Tongue (tissue), 3 donors: Measurements from ENCODE around the gene ARF4. TPM values are rescaled to one million over a fixed set of nuclear protein-coding genes. Genes with fewer than 3 reads are reported as not detected.
A peak's percentile ranks its signal among the peaks of the same experiment; 100 is the strongest.

Source experiments
- DNase-seq: peaks from one replicate; pipeline ENCODE4 v3.0.0-alpha.2; 2015
- small RNA-seq: library from RNA; depleted of rRNA; stranded (forward); fragments of <200 nt; gene quantifications from one replicate; pipeline ENCODE3, GENCODE V24; 2014; ENCODE audit warnings: low replicate concordance
- total RNA-seq: library from RNA; depleted of rRNA; stranded (reverse); fragments of >200 nt; gene quantifications from one replicate; pipeline ENCODE4 v1.2.3, GENCODE V29; 2014

ARF4 gene
- total RNA-seq, 1 donor from 2014 or later = 94.7 TPM

- no peak for DNase-seq
Measured at GRCh38 chr3:57577801-57578200, 19.3 kb downstream of the ARF4 start.

- DNase-seq = no peak
Measured at GRCh38 chr3:57575966-57576626, 21.0 kb downstream of the ARF4 start.

- DNase-seq = no peak
Measured at GRCh38 chr3:57572096-57572495, 25.0 kb downstream of the ARF4 start.

GRCh38 chr3:57570878-57571277 is 26.3 kb downstream of the ARF4 start:
- no peak for DNase-seq

- DNase-seq = no peak
Measured at GRCh38 chr3:57569859-57570450, 27.2 kb downstream of the ARF4 start.

- no peak for DNase-seq
Measured at GRCh38 chr3:57559526-57559925, 37.6 kb downstream of the ARF4 start.

- DNase-seq = peak; percentile 14
Measured at GRCh38 chr3:57557085-57557537, 40.0 kb downstream of the ARF4 start.

GRCh38 chr3:57556459-57557084 is 40.6 kb downstream of the ARF4 start:
- no peak for DNase-seq

GRCh38 chr3:57555738-57556458 is 41.2 kb downstream of the ARF4 start, which contains the start of gene PDE12:
PDE12 (plus strand) TSS chr3:57556274; CDS start chr3:57556380, 106 bp downstream.
- DNase-seq = peak; percentile 92

- DNase-seq = peak; percentile 6
Measured at GRCh38 chr3:57555306-57555705, 41.8 kb downstream of the ARF4 start.

GRCh38 chr3:57546616-57547015 is 50.5 kb downstream of the ARF4 start:
- no peak for DNase-seq

GRCh38 chr3:57545636-57546268 is 51.4 kb downstream of the ARF4 start:
- DNase-seq = no peak

GRCh38 chr3:57544181-57545125 is 52.7 kb downstream of the ARF4 start, which contains the start of gene DNAH12:
DNAH12 (minus strand) TSS chr3:57544344; CDS start chr3:57542870, 1,474 bp downstream.
- DNase-seq = peak; percentile 81

- no peak for DNase-seq
Measured at GRCh38 chr3:57538465-57538864, 58.7 kb downstream of the ARF4 start.

- no peak for DNase-seq
Measured at GRCh38 chr3:57530071-57530608, 67.0 kb downstream of the ARF4 start.

Small RNA genes lying within 50 kb of the gene (small RNA-seq; reads per million reads assigned to genes)
- gene RNU6-108P (not detected), gene RNU6-483P (not detected), gene RNU6ATAC26P (not detected)

Other genes starting within 250 kb of the ARF4 start
- gene DNAH12, start 53.0 kb downstream of the ARF4 start, total RNA-seq = 0.21 TPM
- 14.2 TPM for gene PDE12, start 41.1 kb downstream of the ARF4 start, total RNA-seq
- 25.7 TPM for gene DENND6A, start 95.7 kb upstream of the ARF4 start, total RNA-seq
- gene SLMAP, start 159.0 kb upstream of the ARF4 start, total RNA-seq = 133 TPM